Measurements from ENCODE around the gene BCR.

The BCR gene

DNA sequence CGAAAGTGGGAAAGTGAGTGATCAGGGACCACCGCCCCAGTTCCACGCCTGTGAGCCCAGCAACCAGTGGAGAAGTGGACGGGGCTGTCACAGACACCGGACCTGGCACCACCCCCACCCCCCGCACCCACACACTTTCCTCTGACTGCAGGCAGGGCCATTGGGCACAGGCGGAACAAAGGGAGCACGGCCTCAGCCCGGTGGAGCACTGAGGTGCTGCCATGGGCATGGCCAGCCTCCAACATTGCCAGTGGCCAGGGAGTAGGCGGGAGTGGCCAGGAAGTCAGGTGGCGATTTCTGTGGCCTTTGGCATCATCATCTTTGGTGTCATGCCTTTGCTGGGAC lies 78.5 kb downstream of the BCR start:
- no peak overlapping the region for H3K4me3 Mint-ChIP-seq
- no peak overlapping the region for H3K27ac Mint-ChIP-seq
- peaks cover 11 to 17% of the 10 kb centered on the region in 2 donors for H3K4me1 Mint-ChIP-seq
- DNase-seq = no peak
- H3K9me3 Mint-ChIP-seq = no peaks in the 10 kb centered on the region
- ATAC-seq (replicated peaks) = no peak
- H3K27me3 Mint-ChIP-seq = no peaks in the 10 kb centered on the region
- H3K36me3 Mint-ChIP-seq = peaks cover 27 to 33% of the 10 kb centered on the region in 2 donors

- H3K4me3 Mint-ChIP-seq = no peak overlapping the region
- no peak for DNase-seq
- no peak overlapping the region for H3K27ac Mint-ChIP-seq
Observed at GRCh38 chr22:23259916-23260644, 79.8 kb downstream of the BCR start.

DNA sequence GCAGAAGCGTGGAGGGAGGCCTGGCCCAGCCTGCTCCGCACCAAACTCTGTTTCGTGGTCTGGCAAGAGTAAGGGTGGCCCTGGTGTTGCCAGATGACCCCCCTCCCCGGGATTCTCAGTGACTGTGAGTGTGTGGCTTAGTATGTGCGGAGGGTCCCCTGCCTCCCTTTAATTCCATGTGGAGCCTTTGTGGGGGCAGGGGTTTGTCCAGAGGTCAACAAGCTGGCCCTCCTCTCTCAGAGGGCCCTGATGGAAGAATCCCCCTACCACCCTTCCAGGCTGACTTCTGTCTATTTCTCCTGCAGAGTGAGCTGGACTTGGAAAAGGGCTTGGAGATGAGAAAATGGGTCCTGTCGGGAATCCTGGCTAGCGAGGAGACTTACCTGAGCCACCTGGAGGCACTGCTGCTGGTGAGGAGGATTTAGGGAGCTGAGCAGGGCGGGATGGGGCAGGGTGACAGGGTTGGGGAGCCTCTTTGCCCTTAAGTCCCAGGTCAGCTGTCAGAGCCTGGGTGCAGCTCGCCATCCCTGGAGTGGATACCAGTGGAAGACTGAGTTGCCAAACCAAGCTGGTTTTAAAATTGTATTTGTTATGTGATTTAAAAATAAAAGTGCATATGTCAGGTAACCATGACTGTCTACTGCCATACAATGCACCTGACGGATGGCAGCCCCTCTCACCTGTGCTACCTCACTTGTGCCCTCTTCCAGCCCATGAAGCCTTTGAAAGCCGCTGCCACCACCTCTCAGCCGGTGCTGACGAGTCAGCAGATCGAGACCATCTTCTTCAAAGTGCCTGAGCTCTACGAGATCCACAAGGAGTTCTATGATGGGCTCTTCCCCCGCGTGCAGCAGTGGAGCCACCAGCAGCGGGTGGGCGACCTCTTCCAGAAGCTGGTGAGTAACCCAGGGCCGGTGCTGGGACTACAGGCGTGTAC lies 80.6 kb downstream of the BCR start:
- H3K4me1 Mint-ChIP-seq = peaks cover 3 to 7% of the 10 kb centered on the region in 2 donors
- ATAC-seq (replicated peaks) (no peak), DNase-seq (no peak)
- no peak overlapping the region for H3K4me3 Mint-ChIP-seq
- H3K9me3 Mint-ChIP-seq = no peaks in the 10 kb centered on the region
- H3K27me3 Mint-ChIP-seq = no peaks in the 10 kb centered on the region
- peaks cover 22 to 30% of the 10 kb centered on the region in 2 donors for H3K36me3 Mint-ChIP-seq
- H3K27ac Mint-ChIP-seq = no peak overlapping the region

More at GRCh38 chr22:23259916-23260644, 79.8 kb downstream of the BCR start:
- no peaks in the 10 kb centered on the region for H3K9me3 Mint-ChIP-seq
- H3K27me3 Mint-ChIP-seq = no peaks in the 10 kb centered on the region
- H3K36me3 Mint-ChIP-seq = peaks cover 25 to 29% of the 10 kb centered on the region in 2 donors
- ATAC-seq (replicated peaks) = no peak
- H3K4me1 Mint-ChIP-seq = peaks cover 11 to 12% of the 10 kb centered on the region in 2 donors

- Mint-ChIP-seq H3K36me3 (peaks cover 17 to 29% of the 10 kb centered on the region in 2 donors), H3K9me3 (no peaks in the 10 kb centered on the region), H3K27me3 (no peaks in the 10 kb centered on the region), H3K4me1 (peaks cover 0 to 3% of the 10 kb centered on the region in 2 donors), H3K4me3 (no peak overlapping the region), H3K27ac (no peak overlapping the region)
- DNase-seq = no peak
- no peak for ATAC-seq (replicated peaks)
Observed at GRCh38 chr22:23261900-23262450, 81.7 kb downstream of the BCR start.

DNA sequence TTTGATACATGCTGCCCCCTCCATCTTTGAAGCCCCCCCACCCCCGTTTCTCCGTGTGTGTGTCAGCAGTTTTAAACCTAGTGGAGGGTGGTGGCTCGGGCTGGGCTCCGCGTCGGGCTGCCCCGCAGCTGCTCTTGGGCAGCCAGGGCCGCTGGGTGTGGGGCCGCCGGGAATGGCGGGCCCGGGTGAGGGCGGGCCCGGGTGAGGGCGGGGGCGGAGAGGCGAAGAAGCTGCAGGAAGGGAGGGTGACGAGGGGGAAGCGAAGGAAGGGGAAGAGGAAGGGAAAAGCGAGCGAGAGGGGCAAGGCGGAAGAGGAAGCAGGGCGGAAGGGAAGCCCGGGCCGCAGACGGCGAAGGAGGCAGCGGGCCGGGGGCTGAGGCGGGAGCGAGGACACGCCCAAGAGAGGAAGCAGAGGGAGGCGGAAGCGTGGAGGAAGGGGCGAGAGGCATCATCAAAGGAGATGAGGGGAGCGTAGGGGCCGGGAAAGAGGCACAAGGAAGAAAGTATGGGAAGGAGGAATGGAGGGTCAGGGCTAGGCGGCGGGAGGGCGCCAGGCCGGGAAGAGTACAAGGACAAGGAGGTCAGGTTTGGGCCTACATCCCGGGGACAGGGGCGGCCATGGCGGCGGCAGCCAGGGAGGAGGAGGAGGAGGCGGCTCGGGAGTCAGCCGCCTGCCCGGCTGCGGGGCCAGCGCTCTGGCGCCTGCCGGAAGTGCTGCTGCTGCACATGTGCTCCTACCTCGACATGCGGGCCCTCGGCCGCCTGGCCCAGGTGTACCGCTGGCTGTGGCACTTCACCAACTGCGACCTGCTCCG lies 82.4 kb downstream of the BCR start:
- H3K4me3 Mint-ChIP-seq = no peak overlapping the region
- peaks cover 0 to 4% of the 10 kb centered on the region in 2 donors for H3K4me1 Mint-ChIP-seq
- H3K9me3 Mint-ChIP-seq = no peaks in the 10 kb centered on the region
- ATAC-seq (replicated peaks) (no peak), DNase-seq (no peak)
- no peak overlapping the region for H3K27ac Mint-ChIP-seq
- peaks cover 16 to 25% of the 10 kb centered on the region in 2 donors for H3K36me3 Mint-ChIP-seq
- no peaks in the 10 kb centered on the region for H3K27me3 Mint-ChIP-seq

GRCh38 chr22:23263651-23264555 lies 83.6 kb downstream of the BCR start:
- Mint-ChIP-seq H3K27me3 (no peaks in the 10 kb centered on the region), H3K9me3 (no peaks in the 10 kb centered on the region), H3K4me1 (peaks cover 7 to 11% of the 10 kb centered on the region in 2 donors), H3K27ac (peak overlapping the region; percentile 20), H3K4me3 (no peak overlapping the region), H3K36me3 (peaks cover 18 to 32% of the 10 kb centered on the region in 2 donors)
- ATAC-seq (replicated peaks) (peak; percentile 61 to 74), DNase-seq (no peak)

- DNase-seq (no peak), ATAC-seq (replicated peaks) (no peak)
- no peak overlapping the region for H3K4me3 Mint-ChIP-seq
- H3K27me3 Mint-ChIP-seq = no peaks in the 10 kb centered on the region
- H3K36me3 Mint-ChIP-seq = peaks cover 18 to 32% of the 10 kb centered on the region in 2 donors
- no peaks in the 10 kb centered on the region for H3K9me3 Mint-ChIP-seq
- peaks cover 16 to 19% of the 10 kb centered on the region in 2 donors for H3K4me1 Mint-ChIP-seq
- no peak overlapping the region for H3K27ac Mint-ChIP-seq
Observed at GRCh38 chr22:23264610-23265367, 84.5 kb downstream of the BCR start.

DNA sequence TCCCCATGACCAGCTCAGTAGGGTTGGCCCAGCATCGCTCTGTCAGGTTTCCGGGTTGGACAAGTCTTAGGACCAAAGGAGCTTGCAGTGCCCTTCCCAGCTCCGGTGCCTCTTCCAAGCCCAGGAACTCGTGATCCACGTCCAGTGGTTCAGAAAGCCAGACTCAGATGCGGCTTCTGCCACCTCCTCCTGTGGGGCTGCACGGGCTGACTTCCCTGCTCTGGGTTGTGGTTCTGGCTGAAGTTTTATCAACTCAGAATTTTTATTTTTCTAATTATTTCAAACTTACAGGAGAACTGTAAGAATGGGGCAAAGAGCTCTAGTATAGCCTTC lies 85.0 kb downstream of the BCR start:
- Mint-ChIP-seq H3K4me3 (no peak overlapping the region), H3K4me1 (peaks cover 21 to 24% of the 10 kb centered on the region in 2 donors), H3K36me3 (peaks cover 18 to 32% of the 10 kb centered on the region in 2 donors), H3K9me3 (no peaks in the 10 kb centered on the region), H3K27ac (no peak overlapping the region), H3K27me3 (no peaks in the 10 kb centered on the region)
- no peak for DNase-seq
- no peak for ATAC-seq (replicated peaks)

DNA sequence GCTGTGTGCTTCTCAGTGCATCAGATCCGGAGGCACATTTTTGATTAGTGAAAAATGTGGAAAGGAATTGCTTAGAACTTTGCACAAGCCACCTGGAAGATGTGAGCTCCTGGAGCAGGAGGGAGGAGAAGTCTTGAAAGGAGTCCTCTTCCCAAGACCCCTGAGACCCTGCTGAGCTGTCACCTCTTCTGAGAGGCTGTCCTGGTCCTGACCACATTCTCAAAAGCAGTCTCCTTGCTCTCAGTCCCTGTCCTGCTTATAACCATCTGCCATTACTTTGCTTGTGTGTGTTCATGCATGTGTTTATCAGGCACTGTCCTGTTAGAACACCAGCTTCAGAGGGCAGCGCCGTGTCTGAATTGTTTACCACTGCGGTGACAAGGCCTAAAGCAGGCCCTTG lies 86.5 kb downstream of the BCR start:
- Mint-ChIP-seq H3K9me3 (no peaks in the 10 kb centered on the region), H3K36me3 (peaks cover 19 to 40% of the 10 kb centered on the region in 2 donors)

GRCh38 chr22:23267226-23268043 lies 87.1 kb downstream of the BCR start:
- DNase-seq = no peak
- Mint-ChIP-seq H3K4me1 (peaks cover 34 to 36% of the 10 kb centered on the region in 2 donors), H3K36me3 (peaks cover 15 to 40% of the 10 kb centered on the region in 2 donors), H3K9me3 (no peaks in the 10 kb centered on the region), H3K4me3 (no peak overlapping the region), H3K27me3 (no peaks in the 10 kb centered on the region), H3K27ac (no peak overlapping the region)
- no peak for ATAC-seq (replicated peaks)

More for the DNA sequence above, 86.5 kb downstream of the BCR start:
- H3K4me3 Mint-ChIP-seq = no peak overlapping the region
- DNase-seq = no peak
- H3K27ac Mint-ChIP-seq = no peak overlapping the region
- H3K27me3 Mint-ChIP-seq = no peaks in the 10 kb centered on the region
- H3K4me1 Mint-ChIP-seq = peaks cover 34 to 36% of the 10 kb centered on the region in 2 donors
- no peak for ATAC-seq (replicated peaks)

DNA sequence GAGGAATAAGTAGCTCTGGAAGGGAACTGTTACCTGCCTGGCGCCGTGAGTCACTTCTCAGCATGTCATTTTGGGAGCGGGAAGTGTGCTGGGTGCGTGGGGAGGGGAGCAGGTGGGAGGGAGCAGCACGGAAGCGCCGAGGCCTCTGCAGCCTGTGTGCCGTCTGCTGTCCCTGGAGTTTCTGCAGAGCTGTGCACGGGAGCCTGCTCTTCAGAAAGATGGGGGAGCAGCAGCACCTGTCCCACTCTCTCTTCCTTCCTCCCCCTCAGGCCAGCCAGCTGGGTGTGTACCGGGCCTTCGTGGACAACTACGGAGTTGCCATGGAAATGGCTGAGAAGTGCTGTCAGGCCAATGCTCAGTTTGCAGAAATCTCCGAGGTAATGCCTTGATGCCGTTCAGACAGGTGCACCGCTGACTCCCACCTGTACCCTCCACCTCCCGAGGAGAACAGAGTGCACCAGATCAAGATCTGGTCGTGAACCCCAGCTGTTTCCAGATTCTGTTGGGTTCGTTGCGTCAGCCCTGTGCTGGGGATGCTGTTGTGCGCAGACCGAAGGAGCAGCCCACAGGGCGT lies 87.9 kb downstream of the BCR start:
- H3K4me3 Mint-ChIP-seq = no peak overlapping the region
- no peaks in the 10 kb centered on the region for H3K9me3 Mint-ChIP-seq
- no peaks in the 10 kb centered on the region for H3K27me3 Mint-ChIP-seq
- no peak for DNase-seq
- ATAC-seq (replicated peaks) = no peak
- H3K4me1 Mint-ChIP-seq = peaks cover 34 to 36% of the 10 kb centered on the region in 2 donors
- no peak overlapping the region for H3K27ac Mint-ChIP-seq
- peaks cover 14 to 40% of the 10 kb centered on the region in 2 donors for H3K36me3 Mint-ChIP-seq

DNA sequence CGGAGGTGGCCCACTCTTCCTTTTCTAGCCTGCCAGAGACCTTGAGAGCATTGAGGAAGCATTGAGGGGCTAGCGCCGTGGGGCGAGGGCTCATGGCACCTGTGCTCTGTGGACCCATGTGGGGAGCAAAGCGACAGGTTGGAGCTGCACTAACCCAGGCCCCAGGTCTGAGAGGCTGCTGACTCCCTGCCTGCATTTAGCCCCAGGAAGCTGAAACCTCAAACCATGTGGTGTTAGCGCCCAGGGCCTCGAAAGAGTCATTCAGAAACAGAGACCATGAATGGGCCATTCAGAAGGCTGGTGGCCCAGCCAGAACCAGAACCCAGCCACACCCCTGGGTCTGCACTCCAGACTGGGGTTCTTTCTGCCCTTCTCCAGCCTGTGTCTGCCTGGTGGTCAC lies 88.6 kb downstream of the BCR start:
- no peak for DNase-seq
- peak; percentile 54 to 70 for ATAC-seq (replicated peaks)
- H3K36me3 Mint-ChIP-seq = peaks cover 18 to 40% of the 10 kb centered on the region in 2 donors
- H3K9me3 Mint-ChIP-seq = no peaks in the 10 kb centered on the region
- no peak overlapping the region for H3K4me3 Mint-ChIP-seq
- no peaks in the 10 kb centered on the region for H3K27me3 Mint-ChIP-seq
- H3K27ac Mint-ChIP-seq = peak overlapping the region; percentile 49
- peaks cover 34 to 38% of the 10 kb centered on the region in 2 donors for H3K4me1 Mint-ChIP-seq

All from stimulated activated naive B cell treated with anti-CD40 and anti-IgM and Interleukin-4, amounts not matched to agents 10 μg/mL and 1 μg/mL and 100 μg/mL, for 72 hours (primary cell).